T-helper 2 cell (primary cell): ENCODE measurements around the gene CARMIL1.
"Not testable (repeated sequence)": the region's sequence is repeated elsewhere in the genome, so short reads cannot be mapped to it uniquely, and the experiment has no call there.

Experiments used
- DNase-seq, 5 experiments: peaks; one replicate each; pipeline versions ENCODE4 v3.0.0 to v3.0.0-alpha.2; 2012 to 2022

Gene CARMIL1

DNA sequence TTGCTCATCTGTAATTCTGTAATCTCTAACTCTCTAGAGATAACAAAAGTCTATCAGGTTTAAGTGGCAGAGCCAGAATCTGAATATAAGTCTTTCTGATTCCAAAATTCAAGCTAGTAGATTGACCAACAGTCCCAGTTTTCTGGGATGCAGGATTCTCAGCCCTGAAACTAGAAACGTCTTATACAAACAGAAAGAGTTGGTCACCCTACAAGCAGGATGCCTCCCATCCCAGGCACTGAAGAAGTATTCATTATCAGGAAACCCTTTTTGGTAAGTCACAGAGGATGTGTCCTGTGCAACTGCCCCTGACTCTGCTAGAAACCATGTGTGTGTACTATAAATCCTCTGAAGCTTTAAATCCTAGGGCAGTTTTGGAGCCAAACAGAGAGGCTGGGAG lies 135.0 kb downstream of the CARMIL1 start:
- DNase-seq = no peak

DNA sequence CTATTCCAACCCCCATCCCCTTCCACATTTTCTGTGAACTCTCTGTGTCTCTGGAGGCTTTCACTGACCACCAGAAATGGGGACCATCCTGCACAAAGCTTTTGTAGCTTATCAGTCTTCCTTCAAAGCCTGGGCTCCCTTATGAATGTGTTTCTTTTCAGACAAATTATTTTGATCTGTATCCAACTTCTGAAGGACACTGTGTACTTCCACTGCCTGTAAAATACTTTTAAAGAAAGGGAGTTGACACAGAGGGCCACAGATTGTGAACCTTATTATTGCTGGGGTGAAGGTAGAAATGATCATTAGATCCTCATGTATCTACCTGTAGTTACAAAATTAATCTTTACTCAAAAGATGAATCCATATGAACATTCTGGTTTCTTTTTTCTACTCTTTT lies 135.6 kb downstream of the CARMIL1 start:
- DNase-seq = no peak

DNA sequence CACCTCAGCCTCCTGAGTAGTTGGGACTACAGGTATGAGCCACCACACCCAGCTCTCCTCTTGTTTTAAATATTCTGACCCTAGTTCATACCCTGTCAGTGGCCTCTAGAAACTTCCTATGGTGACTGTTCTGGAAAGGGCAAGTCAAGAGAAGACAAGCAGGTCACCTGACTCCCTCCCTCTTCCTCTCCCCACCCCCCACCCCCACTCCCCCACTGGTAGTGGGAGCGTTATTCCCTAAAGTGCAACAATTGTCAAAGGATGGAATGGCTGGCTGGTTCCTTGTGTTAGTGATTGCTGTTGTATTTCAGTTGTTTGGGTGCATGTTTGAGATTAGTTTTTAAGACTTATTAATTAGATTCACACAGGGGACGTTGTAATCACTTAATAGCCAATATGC lies 136.1 kb downstream of the CARMIL1 start:
- no peak for DNase-seq

- DNase-seq = no peak
Observed at GRCh38 chr6:25415701-25416100, 136.5 kb downstream of the CARMIL1 start.

DNA sequence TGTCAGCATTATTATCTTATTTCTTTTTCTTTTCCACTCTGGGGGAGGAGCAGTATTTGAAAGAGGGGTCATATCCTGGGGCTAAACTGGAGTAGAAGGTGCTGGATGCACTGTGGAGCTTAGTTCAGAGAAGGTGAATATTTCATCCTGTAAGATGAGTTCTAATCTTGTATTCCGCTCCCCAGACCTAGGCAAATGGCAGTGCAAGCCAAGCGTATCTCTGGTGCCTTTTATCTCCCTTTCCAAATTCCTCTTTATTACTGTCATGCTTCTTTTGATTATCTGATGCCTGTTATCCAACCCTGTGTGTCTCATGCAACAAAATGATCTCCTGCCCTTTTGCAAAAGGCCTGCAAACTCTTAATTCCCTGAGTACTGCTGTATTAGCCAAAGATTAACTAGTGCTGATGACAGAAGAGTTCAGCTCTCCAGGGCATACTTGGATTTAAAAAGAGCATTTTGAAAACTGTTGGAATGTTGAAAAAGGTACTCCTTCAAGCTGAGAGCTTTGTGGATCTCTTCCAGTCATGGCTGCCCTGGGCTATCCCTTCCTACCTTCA lies 138.0 kb downstream of the CARMIL1 start:
- DNase-seq = no peak

DNA sequence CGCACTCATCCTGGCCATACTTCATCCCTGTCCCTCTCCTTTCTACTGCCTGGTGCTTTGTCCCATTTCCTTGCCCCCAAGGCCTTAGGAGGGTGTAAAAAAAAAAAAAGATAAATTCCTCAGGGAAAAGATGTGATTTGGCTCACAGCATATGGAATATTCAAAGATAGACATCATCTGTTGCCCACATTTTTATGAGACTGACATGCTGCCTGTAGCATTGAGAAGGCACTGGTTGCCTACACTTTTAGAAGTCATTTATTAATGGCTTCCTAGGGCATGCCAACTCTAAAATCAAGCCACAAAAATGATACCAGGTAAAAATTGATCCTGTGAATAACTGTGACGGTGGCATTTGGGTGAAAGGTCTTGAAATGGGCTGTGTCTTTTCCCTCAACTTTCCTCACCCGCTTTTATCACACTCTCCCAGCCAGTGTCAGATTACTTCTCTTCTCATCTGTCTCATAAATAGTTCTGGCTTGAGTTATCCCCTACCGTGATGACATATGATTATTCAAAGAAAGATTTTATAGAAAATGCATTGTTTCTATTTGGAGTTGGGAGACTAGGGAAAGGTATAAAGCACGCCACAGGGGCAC lies 139.4 kb downstream of the CARMIL1 start:
- no peak for DNase-seq

GRCh38 chr6:25419879-25420278 lies 140.7 kb downstream of the CARMIL1 start:
- DNase-seq = no peak

GRCh38 chr6:25423358-25423757 lies 144.2 kb downstream of the CARMIL1 start:
- no peak for DNase-seq

DNA sequence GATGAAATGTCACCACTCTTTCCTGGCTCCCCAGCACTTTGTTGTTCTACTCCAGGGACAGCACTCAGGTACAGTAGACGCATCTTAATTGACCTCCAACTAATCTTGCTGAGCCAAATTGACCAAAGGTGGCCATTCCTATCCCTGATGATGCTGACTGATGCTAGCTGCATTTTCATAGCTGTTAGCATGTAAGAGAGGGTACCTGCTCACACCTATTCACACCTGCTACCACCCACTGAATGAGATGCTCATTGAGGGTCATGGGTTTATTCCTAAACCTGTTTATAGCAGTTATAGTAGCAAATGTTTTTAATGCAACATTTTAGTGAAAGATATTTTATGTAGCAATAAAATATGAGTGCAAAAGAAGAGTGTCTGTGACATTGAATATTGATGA lies 145.1 kb downstream of the CARMIL1 start:
- DNase-seq = no peak

DNA sequence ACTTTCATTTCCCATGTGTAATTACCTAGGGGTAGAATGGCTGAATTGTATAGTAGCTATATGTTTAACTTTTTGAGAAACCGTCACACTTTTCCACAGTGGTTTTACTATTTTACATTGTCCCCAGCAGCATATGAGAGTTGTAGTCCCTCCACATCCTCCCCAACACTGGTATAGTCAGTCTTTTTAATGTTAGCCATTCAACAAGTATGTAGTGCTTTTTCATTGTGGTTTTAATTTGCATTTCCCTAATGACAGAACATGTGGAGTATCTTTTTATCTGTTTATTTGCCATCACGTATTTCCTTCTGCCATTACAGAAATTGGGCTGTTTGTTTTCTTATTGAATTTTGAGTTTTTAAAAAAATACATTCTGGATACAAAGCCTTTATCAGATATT lies 148.4 kb downstream of the CARMIL1 start:
- DNase-seq = no peak

GRCh38 chr6:25428758-25429317 lies 149.7 kb downstream of the CARMIL1 start:
- DNase-seq = no peak

GRCh38 chr6:25431306-25431974 lies 152.3 kb downstream of the CARMIL1 start:
- DNase-seq = no peak

DNA sequence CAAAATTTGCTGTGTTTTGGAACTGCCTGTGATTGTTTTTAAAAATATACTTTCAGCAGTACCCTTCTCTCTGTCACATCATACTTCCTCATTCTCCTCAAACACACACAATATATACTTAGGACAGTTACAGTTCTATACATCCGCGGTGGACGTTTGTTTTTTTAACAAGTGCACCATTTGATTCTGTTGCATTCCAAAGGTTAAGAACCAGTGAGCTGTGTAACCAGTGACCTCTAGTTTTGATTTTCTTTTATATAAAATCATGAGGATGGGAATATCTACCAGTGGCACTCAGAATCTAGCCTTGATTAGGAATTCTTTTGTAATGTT lies 152.8 kb downstream of the CARMIL1 start:
- DNase-seq = no peak

GRCh38 chr6:25434921-25435320 lies 155.7 kb downstream of the CARMIL1 start:
- no peak for DNase-seq

GRCh38 chr6:25435416-25435985 lies 156.3 kb downstream of the CARMIL1 start:
- DNase-seq = no peak

- no peak for DNase-seq
Observed at GRCh38 chr6:25436760-25437159, 157.6 kb downstream of the CARMIL1 start.

- DNase-seq = no peak
Observed at GRCh38 chr6:25439368-25439767, 160.2 kb downstream of the CARMIL1 start.

DNA sequence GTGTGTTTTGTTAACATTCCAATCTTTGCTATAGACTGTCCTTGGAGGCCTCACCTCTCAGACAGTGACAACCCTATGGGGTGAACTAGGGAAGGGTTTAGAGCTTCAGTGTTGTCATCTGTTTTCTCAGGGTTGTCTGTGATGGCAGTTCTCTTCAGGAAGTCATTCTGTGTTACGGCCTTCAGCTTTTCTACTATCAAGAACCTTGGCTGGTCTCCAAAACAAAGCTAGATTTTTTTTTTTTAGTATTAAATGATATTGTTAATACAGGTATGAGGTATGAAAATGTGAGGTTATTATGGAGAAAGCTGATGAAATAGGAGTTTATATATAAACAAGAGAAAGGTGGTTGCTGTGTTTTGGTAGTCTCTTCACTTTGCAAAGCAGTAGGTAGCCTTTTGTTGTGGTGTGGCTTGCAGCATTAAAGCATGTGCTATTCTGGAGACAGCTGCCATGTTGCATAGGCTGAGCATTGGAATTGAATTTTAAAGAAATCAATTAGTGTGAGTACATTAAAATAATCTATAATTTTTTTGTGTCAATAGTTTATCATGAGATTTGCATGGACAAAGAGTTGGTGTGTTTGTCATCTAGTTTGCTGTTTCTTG lies 162.6 kb downstream of the CARMIL1 start:
- no peak for DNase-seq

DNA sequence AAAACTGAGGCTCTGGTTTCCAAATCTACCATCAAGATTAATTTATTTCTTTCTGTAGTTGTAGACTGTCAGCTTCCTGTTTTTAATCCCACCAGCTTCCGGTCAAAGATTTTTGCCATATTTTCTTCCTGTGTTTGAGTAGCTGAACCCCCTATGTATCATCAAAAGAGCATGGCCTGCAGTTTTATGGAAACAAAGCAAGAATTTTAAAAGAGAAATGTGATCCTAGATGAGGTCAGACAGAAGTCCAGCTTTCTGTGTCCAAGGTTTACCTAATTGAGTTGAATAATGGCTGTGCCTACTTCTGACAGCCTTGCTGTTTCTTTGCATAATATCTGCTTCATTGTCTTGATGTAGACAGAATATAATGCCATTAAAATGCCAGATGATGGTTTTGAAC lies 163.7 kb downstream of the CARMIL1 start:
- no peak for DNase-seq

- not testable (repeated sequence) for DNase-seq
Observed at GRCh38 chr6:25444521-25444920, 165.3 kb downstream of the CARMIL1 start.

DNA sequence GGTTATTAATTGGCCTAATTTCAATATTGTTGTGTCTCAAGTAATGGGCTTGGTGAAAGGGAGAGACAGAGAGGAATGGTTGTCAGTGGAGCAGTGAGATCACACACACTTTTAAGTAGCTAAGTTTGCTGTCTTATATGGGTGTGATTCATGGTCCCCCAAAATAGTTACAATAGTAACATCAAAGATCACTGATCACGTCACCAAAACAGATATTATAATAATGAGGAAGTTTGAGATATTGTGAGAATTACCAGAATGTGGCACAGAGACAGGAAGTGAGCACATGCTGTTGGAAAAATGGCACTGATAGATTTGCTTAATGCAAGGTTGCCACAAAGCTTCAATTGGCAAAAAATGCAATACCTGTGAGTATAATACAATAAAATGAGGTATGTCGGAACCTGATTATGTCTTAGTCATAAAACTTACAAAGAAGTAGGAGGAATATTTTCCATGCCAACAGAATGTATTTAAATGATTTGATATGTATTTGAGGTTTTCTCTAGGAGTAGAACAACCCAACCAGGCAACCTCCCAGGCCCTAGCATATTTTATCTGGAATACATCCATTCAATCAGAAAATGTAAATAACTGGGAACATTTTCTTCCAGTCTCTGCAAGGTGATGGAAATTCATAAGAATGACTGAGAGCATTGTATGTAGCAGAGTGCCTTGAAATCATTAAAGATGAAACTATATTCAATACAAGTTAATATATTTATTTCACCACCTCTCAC lies 167.8 kb downstream of the CARMIL1 start:
- no peak for DNase-seq

- DNase-seq = peak in 1 of 5 experiments; percentile 6
Observed at GRCh38 chr6:25447570-25447929, 168.4 kb downstream of the CARMIL1 start.
